HL-60 (cell line): Measurements from ENCODE around the gene UBAC2.

ENCODE experiments used
- GABPA ChIP-seq: IDR thresholded peaks from 2 replicates; pipeline ENCODE4 v1.6.1; 2012; ENCODE audit warnings: low read depth
- POLR2AphosphoS5 ChIP-seq: IDR thresholded peaks from 2 replicates; pipeline ENCODE4 v1.6.1; 2012; ENCODE audit warnings: low read depth
- SPI1 ChIP-seq: IDR thresholded peaks from 2 replicates; pipeline ENCODE4 v1.6.1; 2012; ENCODE audit warnings: low read depth, mild to moderate bottlenecking, borderline replicate concordance
- TF ChIP-seq, protein P1 (sequence below): IDR thresholded peaks from one replicate; pipeline ENCODE4 v1.5.1; 2011; ENCODE audit warnings: low read length, control low read depth, inconsistent platforms; ENCODE audit not compliant: insufficient read depth
- TF ChIP-seq, protein P2 (sequence below): IDR thresholded peaks from 2 replicates; pipeline ENCODE4 v1.6.1; 2012; ENCODE audit warnings: low read depth; ENCODE audit not compliant: insufficient replicate concordance

GRCh38 chr13:99297331-99297730 lies 96.7 kb downstream of the UBAC2 start:
- TF ChIP-seq, protein P1, sequence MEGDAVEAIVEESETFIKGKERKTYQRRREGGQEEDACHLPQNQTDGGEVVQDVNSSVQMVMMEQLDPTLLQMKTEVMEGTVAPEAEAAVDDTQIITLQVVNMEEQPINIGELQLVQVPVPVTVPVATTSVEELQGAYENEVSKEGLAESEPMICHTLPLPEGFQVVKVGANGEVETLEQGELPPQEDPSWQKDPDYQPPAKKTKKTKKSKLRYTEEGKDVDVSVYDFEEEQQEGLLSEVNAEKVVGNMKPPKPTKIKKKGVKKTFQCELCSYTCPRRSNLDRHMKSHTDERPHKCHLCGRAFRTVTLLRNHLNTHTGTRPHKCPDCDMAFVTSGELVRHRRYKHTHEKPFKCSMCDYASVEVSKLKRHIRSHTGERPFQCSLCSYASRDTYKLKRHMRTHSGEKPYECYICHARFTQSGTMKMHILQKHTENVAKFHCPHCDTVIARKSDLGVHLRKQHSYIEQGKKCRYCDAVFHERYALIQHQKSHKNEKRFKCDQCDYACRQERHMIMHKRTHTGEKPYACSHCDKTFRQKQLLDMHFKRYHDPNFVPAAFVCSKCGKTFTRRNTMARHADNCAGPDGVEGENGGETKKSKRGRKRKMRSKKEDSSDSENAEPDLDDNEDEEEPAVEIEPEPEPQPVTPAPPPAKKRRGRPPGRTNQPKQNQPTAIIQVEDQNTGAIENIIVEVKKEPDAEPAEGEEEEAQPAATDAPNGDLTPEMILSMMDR = no peak
- TF ChIP-seq, protein P2, sequence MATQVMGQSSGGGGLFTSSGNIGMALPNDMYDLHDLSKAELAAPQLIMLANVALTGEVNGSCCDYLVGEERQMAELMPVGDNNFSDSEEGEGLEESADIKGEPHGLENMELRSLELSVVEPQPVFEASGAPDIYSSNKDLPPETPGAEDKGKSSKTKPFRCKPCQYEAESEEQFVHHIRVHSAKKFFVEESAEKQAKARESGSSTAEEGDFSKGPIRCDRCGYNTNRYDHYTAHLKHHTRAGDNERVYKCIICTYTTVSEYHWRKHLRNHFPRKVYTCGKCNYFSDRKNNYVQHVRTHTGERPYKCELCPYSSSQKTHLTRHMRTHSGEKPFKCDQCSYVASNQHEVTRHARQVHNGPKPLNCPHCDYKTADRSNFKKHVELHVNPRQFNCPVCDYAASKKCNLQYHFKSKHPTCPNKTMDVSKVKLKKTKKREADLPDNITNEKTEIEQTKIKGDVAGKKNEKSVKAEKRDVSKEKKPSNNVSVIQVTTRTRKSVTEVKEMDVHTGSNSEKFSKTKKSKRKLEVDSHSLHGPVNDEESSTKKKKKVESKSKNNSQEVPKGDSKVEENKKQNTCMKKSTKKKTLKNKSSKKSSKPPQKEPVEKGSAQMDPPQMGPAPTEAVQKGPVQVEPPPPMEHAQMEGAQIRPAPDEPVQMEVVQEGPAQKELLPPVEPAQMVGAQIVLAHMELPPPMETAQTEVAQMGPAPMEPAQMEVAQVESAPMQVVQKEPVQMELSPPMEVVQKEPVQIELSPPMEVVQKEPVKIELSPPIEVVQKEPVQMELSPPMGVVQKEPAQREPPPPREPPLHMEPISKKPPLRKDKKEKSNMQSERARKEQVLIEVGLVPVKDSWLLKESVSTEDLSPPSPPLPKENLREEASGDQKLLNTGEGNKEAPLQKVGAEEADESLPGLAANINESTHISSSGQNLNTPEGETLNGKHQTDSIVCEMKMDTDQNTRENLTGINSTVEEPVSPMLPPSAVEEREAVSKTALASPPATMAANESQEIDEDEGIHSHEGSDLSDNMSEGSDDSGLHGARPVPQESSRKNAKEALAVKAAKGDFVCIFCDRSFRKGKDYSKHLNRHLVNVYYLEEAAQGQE = no peak
- TF ChIP-seq POLR2AphosphoS5 (no peak), GABPA (no peak), SPI1 (no peak)
